GM19324 (cell line): Measurements from ENCODE around the gene SFSWAP.

Experiments
- ATAC-seq: cut with Tn5 transposase; IDR thresholded peaks from one replicate; pipeline ENCODE4 v1.9.1; 2021; ENCODE audit warnings: mild to moderate bottlenecking, moderate library complexity; ENCODE audit not compliant: unreplicated experiment, low FRiP score

Gene SFSWAP

DNA sequence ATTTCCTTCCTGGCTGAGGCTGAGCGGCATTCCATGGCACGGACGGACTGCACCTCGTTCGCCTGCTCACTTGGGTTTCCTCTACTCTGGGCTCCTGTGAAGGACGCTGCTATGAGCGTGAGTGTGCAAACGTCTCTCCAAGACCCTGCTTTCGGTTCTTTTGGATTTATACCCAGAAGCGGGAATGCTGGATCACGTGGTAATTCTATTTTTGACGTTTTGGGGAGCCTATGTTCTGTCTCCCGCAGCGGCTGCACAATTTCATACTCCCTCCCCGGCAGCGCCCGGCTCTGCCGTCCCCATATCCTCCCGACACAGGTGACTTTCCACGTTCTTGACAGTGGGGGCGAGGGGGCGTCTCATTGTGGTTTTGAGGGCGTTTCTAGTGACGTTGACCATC, 137.9 kb downstream of the SFSWAP start:
- no peak for ATAC-seq
